ENCODE measurements around the gene NFKB2.
A peak's percentile ranks its signal among the peaks of the same experiment; 100 is the strongest.

The NFKB2 gene

GRCh38 chr10:102432162-102432950, 36.9 kb downstream of the NFKB2 start, which contains the start of gene CUEDC2:
Gene CUEDC2, minus strand, starts transcription at chr10:102432574. Its CDS starts 7,386 bp downstream, at chr10:102425188.
- Histone ChIP-seq H3K4me3 (peak within 1 kb of the TSS; percentile 95), H3K27ac (peak within 1 kb of the TSS; percentile 69 to 90)
- TF ChIP-seq CTCF (IDR thresholded peaks at IDR 0.05), result no peak
- DNase-seq (ENCODE audit: low spot score), result peak; percentile 97

DNA sequence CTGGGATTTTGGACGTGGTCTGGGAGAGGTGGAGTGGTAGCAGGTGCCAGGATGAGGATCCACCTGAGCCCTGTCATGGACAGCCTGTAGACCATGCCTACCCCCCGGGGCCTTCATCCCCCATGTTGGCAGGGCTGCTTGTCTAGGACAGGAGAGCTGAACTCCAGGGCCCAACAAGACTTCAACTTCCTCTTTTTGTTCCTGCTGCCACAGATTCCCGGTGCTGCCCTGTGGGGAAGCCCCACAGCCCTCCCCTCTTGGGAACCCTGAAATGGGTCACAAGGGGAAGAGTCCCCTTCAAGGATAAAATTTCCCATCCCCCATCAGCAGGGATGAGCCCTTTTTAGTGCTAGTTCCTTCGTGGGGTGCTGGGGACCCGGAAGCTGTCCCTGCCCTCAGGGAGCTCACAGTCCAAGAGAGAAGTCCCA, 38.1 kb downstream of the NFKB2 start:
- TF ChIP-seq CTCF (IDR thresholded peaks at IDR 0.05), result no peak
- DNase-seq (ENCODE audit: low spot score), result no peak
- Histone ChIP-seq H3K27ac (peak overlapping the region in 1 of 2 donors; percentile 35), H3K4me3 (no peak overlapping the region)

GRCh38 chr10:102434394-102435132, 39.1 kb downstream of the NFKB2 start:
- peak overlapping the region in 1 of 2 donors; percentile 67 for H3K27ac ChIP-seq

GRCh38 chr10:102435133-102435497, 39.6 kb downstream of the NFKB2 start:
- peak overlapping the region in 1 of 2 donors; percentile 67 for H3K27ac ChIP-seq
- H3K4me3 ChIP-seq, result peak overlapping the region; percentile 47
- no peak for DNase-seq (ENCODE audit: low spot score)
- no peak for TF ChIP-seq CTCF (IDR thresholded peaks at IDR 0.05)

More at GRCh38 chr10:102434394-102435132, 39.1 kb downstream of the NFKB2 start:
- TF ChIP-seq CTCF (IDR thresholded peaks at IDR 0.05), result no peak
- peak overlapping the region; percentile 47 for H3K4me3 ChIP-seq
- DNase-seq (ENCODE audit: low spot score), result no peak

DNA sequence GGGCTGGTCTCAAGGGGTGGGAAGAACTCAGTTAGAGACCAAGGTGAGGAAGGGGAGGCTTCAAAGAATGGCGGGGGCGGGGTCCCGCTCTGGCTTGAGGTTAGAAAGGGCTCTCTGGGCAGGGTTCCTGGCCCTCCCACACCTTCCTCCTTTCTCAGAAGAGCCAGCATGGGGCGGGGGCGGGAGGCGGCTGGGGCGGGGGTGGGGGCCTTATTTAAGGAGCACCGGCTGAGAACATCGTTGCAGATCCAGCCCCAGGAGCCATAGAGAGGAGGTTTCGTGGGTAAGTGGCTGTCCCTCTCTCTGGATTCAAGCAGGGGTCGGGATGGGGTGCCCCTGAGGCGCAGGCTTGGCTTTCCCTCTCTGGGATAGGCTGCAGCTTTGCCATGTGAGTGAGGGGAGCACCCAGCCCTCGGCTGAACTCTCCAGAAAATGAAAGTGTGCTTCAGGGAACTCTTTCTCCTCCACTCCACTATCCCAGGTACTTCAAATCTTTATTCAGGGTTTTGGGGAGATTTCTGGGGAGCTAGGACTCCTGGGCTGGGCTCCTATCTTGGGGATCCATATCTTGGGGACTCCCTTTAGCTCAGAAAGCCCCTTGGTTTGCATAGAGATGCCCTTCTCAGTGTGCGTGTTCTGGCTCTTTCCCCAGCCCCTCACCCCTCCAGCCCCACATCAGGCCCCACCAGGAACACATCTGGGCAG, 40.2 kb downstream of the NFKB2 start:
- no peak for DNase-seq (ENCODE audit: low spot score)
- peak overlapping the region; percentile 47 for H3K4me3 ChIP-seq
- H3K27ac ChIP-seq, result peak overlapping the region in 1 of 2 donors; percentile 67
- TF ChIP-seq CTCF (IDR thresholded peaks at IDR 0.05), result no peak

- no peak for DNase-seq (ENCODE audit: low spot score)
- TF ChIP-seq CTCF (IDR thresholded peaks at IDR 0.05), result no peak
- Histone ChIP-seq H3K27ac (no peak overlapping the region), H3K4me3 (peak overlapping the region; percentile 47)
These were observed 40.8 kb downstream of the NFKB2 start for GRCh38 chr10:102436312-102436711.

Data from coronary artery (tissue), 2 donors.